GM12892 (cell line): ENCODE results near the gene ST6GALNAC2.

Experiments
- DNase-seq: peaks from one replicate; pipeline ENCODE4 v3.0.0; 2011; ENCODE audit not compliant: insufficient read length
- FAIRE-seq: peaks from 2 replicates; lab custom pipeline; 2011; peaks lifted over from hg19 to GRCh38; lab: Jason Lieb, UNC
- POLR2A ChIP-seq: IDR thresholded peaks from 2 replicates; pipeline ENCODE4 v1.6.1; 2011; ENCODE audit warnings: low read depth, low read length, control low read depth
- POLR2AphosphoS5 ChIP-seq: IDR thresholded peaks from 2 replicates; pipeline ENCODE4 v1.6.1; 2011; ENCODE audit warnings: low read depth, low read length, control low read depth
- TAF1 ChIP-seq: IDR thresholded peaks from 2 replicates; pipeline ENCODE4 v1.6.1; 2011; ENCODE audit warnings: low read depth, mild to moderate bottlenecking, control low read depth, low read length, borderline replicate concordance

ST6GALNAC2 gene

DNA sequence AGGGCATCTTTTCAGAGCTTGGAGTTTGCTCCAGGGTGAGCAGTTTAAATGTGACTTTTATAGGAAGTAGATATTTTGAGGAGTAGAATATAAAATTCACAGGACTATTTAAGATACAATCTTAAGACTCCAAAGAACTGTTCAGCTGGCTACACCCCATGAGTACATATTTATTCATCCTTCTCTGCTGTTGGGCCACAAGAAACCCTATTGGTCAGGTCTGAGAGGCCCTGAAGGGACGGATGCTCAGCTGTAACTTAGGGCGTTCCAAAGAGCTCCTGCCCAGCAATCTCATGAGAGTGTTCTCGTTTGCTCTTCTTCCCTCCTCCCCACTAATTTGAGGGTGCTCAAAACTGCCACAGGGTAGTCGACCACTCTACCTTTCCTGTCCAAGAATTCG is 7.3 kb downstream of the ST6GALNAC2 start:
- FAIRE-seq = no peak
- TF ChIP-seq TAF1 (no peak), POLR2A (no peak), POLR2AphosphoS5 (no peak)
- DNase-seq = no peak

DNA sequence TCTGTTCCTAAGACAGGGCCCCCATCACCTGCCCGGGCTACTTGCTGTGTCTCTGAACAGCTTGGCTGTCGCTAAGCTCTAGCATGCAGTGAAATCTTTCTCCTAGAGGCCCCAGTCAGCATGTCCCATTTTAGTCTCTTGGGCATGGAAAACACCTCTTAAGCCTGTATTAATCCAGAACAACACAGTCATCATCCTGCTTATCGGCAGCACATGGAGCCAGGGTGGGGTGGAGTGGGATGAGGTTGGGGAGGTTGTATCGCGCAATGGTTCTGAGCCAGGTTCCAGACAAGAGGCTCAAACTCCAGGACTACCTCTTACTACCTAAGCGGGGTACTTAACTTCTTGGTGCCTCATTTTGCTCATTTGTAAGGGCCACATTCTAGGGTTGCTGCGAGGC is 7.8 kb downstream of the ST6GALNAC2 start:
- DNase-seq (no peak), FAIRE-seq (no peak)
- TF ChIP-seq TAF1 (no peak), POLR2AphosphoS5 (no peak)

- DNase-seq = no peak
- no peak for FAIRE-seq
- no peak for TF ChIP-seq TAF1
- TF ChIP-seq POLR2AphosphoS5 = no peak
- no peak for TF ChIP-seq POLR2A
These were observed 9.5 kb downstream of the ST6GALNAC2 start for GRCh38 chr17:76576189-76576588.

DNA sequence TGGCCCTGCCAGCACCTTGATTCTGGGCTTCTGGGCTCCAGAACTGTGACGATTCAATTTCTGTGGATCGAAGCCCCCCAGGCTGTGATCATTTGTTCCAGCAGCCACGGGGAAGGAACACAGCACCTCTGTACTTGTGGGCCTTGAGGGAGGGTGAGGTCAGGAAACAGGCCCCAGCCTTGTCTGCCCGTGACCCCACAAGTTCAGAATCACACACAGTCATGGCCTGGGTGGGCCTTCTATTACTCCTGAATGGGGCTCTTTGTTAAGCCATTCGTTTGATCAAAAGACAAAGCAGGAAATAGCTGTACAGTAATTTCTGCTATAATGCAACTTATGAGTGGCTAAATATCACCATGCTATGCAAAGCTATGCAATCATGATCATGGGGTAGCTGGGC is 10.1 kb downstream of the ST6GALNAC2 start:
- TF ChIP-seq POLR2A (no peak), POLR2AphosphoS5 (no peak), TAF1 (no peak)
- FAIRE-seq = no peak
- DNase-seq = no peak

DNA sequence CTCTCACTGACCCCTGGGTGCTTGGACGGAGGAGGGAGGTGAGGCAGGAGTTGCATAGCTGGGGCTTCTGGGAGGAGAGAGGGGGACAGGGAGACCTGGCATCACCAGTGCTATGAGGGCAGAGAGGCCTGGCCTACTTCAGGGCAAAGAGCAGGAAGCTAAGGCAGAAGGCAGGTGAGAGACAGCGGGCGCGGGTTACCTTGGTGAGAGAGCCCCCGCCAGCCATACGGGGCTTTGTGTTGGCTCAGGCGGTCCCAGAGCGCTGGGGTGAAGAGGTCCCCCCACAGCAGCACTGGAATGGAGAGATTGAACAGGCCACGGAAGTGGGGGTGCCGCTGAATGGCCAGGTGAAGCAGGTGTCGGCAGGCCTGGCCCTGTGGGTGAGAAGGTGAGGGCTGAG is 11.5 kb downstream of the ST6GALNAC2 start:
- DNase-seq = no peak
- TF ChIP-seq POLR2AphosphoS5 (no peak), POLR2A (no peak), TAF1 (no peak)
- FAIRE-seq = no peak

GRCh38 chr17:76573096-76573495 is 12.6 kb downstream of the ST6GALNAC2 start:
- TF ChIP-seq POLR2A = no peak
- no peak for TF ChIP-seq TAF1
- no peak for TF ChIP-seq POLR2AphosphoS5
- DNase-seq = no peak
- FAIRE-seq = no peak

GRCh38 chr17:76572201-76572910 is 13.3 kb downstream of the ST6GALNAC2 start:
- no peak for TF ChIP-seq POLR2A
- no peak for TF ChIP-seq POLR2AphosphoS5
- no peak for TF ChIP-seq TAF1
- FAIRE-seq = no peak
- no peak for DNase-seq

DNA sequence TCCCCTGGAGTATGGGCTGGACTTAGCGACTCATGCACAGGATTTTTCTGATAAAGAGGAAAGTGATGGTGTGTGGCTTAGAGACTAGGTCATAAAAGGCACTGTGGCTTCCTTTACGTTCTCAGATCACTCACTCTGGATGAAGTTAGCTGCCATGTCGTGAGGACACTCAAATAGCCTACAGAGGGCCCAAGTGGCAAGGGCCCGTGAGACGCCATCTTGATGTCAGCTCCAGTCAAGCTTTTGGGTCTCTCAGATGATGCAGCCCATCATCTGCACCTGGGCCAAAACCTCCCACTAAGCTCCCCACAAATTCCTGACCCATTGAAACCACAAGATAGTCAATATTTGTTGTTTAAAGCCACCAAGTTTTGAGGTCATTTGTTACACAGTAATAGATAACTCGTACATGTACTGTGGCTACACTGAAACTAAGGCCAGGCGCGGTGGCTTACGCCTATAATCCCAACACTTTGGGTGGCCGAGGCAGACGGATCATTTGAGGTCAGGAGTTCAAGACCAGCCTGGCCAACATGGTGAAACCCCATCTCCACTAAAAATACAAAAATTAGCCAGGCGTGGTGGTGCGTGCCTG is 14.7 kb downstream of the ST6GALNAC2 start:
- TF ChIP-seq POLR2A (no peak), POLR2AphosphoS5 (no peak), TAF1 (no peak)
- FAIRE-seq (no peak), DNase-seq (no peak)

DNA sequence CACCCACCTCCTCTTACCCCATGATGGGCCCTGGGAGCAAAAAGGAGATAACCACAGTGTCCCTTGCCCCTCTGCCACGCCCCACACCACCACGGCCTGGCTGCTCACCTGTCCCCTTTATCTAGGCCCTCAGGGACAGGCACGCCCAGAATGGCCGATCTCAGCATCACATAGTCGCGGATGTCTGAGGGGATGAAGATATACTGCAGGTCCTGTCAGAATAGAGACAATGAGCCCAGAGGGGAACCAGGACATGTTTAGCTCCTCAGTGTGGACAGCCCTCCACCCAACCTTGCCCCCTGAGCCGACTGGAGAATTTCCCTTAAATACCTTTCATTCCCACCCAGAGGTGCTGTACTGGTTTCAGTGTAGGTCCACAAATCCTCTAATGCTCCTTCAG is 15.2 kb downstream of the ST6GALNAC2 start:
- TF ChIP-seq POLR2AphosphoS5 = no peak
- no peak for TF ChIP-seq POLR2A
- no peak for TF ChIP-seq TAF1
- DNase-seq = no peak
- FAIRE-seq = no peak

- FAIRE-seq = no peak
- DNase-seq = no peak
- TF ChIP-seq TAF1 (no peak), POLR2A (no peak), POLR2AphosphoS5 (no peak)
These were observed 15.9 kb downstream of the ST6GALNAC2 start for GRCh38 chr17:76569607-76570279.

- FAIRE-seq = no peak
- TF ChIP-seq POLR2AphosphoS5 = no peak
- TF ChIP-seq TAF1 = no peak
- no peak for TF ChIP-seq POLR2A
These were observed 16.8 kb downstream of the ST6GALNAC2 start for GRCh38 chr17:76568811-76569221.

More at GRCh38 chr17:76568811-76569221, 16.8 kb downstream of the ST6GALNAC2 start:
- no peak for DNase-seq
